HG03460 (cell line): ENCODE measurements around the gene PLEKHD1.

Experiments used
- ATAC-seq: cut with Tn5 transposase; IDR thresholded peaks from one replicate; pipeline ENCODE4 v1.9.1; 2021; ENCODE audit not compliant: unreplicated experiment

The PLEKHD1 gene

GRCh38 chr14:69579476-69579875 lies 94.9 kb downstream of the PLEKHD1 start:
- no peak for ATAC-seq

DNA sequence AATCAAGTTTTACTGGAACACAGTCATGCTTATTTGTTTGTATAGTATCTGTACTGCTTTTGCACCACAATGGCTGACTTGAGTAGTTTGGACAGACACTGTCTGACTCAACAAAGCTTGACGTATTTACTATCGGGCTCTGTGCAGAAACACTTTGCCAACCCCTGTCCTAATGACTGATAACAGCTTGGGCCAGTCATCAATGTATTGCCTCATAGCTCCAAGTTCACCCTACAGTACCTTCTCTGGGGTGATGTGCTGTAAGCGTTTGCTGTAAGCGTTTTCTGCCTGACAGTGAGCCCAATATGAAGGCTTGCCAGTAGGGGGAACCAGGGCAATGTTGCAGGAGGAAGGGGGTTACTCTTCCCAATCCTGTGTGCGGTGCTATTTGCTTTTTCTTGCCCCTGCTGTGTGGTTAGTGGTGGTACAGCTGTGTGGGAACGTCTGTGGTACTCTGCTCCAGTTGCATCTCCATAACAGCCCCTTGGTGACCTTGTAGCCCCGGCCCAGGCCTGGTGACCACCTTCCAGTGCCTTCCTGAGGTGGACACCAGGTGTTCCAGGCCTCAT lies 95.6 kb downstream of the PLEKHD1 start:
- no peak for ATAC-seq
